CD4-positive, alpha-beta memory T cell (primary cell): Measurements from ENCODE around the gene RSPH9. TPM values are rescaled to one million over a fixed set of nuclear protein-coding genes. Genes with fewer than 3 reads are reported as not detected.
A peak's percentile ranks its signal among the peaks of the same experiment; 100 is the strongest.

ENCODE experiments used
- CTCF ChIA-PET: fragments of 350-600 bp; sonication (Branson Sonifier 250); formaldehyde crosslinking; loops from one replicate; lab custom pipeline; 2021; ENCODE audit warnings: inconsistent platforms; ENCODE audit not compliant: partially characterized antibody; lab: Charles Lee
- POLR2A ChIA-PET: fragments of 350-600 bp; sonication (Branson Sonifier 250); formaldehyde crosslinking; loops from one replicate; lab custom pipeline; 2021; ENCODE audit not compliant: partially characterized antibody; lab: Charles Lee
- DNase-seq, 5 donors: peaks; one replicate each; pipeline versions ENCODE4 v3.0.0 to v3.0.0-alpha.2; 2020 to 2022; ENCODE audit warnings: mixed read lengths in 1 of 5
- H3K27ac ChIP-seq: one replicate; pipeline ENCODE4 v1.7.0; 2013; ENCODE audit warnings: low read depth, low read length
- H3K27me3 ChIP-seq: 2 replicates; pipeline ENCODE4 v1.7.0; 2013; ENCODE audit warnings: mild to moderate bottlenecking, low read length, moderate library complexity; ENCODE audit not compliant: insufficient read depth
- H3K36me3 ChIP-seq: 2 replicates; pipeline ENCODE4 v1.7.0; 2013; ENCODE audit warnings: mild to moderate bottlenecking, low read length, moderate library complexity; ENCODE audit not compliant: insufficient read depth
- H3K4me1 ChIP-seq: 2 replicates; pipeline ENCODE4 v1.7.0; 2013; ENCODE audit warnings: mild to moderate bottlenecking, low read length, moderate library complexity; ENCODE audit not compliant: insufficient read depth
- H3K4me3 ChIP-seq, 2 donors: one replicate each; pipeline ENCODE4 v1.7.0; 2013; ENCODE audit warnings: low read length in 2 of 2, mild to moderate bottlenecking in 1 of 2
- H3K9me3 ChIP-seq, 2 donors: one replicate each; pipeline ENCODE4 v1.7.0; 2013; ENCODE audit warnings: low read length in 2 of 2, control low read depth in 1 of 2; ENCODE audit not compliant: control insufficient read depth in 1 of 2
- H3K27ac Mint-ChIP-seq, 7 donors: one replicate each; pipeline ENCODE4 v1.8.0; 2020 to 2021; ENCODE audit warnings: mixed read lengths in 7 of 7, mild to moderate bottlenecking in 6 of 7, inconsistent platforms in 3 of 7, moderate library complexity in 3 of 7
- H3K27me3 Mint-ChIP-seq, 2 donors: one replicate each; pipeline ENCODE4 v1.8.0; 2020 to 2021; ENCODE audit warnings: mixed read lengths in 2 of 2
- H3K36me3 Mint-ChIP-seq, 2 donors: one replicate each; pipeline ENCODE4 v1.8.0; 2020 to 2021; ENCODE audit warnings: mixed read lengths in 2 of 2, inconsistent platforms in 1 of 2, mild to moderate bottlenecking in 1 of 2
- H3K4me1 Mint-ChIP-seq, 4 donors: one replicate each; pipeline ENCODE4 v1.8.0; 2020 to 2021; ENCODE audit warnings: mixed read lengths in 4 of 4, mild to moderate bottlenecking in 1 of 4
- H3K4me3 Mint-ChIP-seq, 8 donors: one replicate each; pipeline ENCODE4 v1.8.0; 2020 to 2021; ENCODE audit warnings: mixed read lengths in 8 of 8, mild to moderate bottlenecking in 7 of 8, moderate library complexity in 6 of 8, inconsistent platforms in 3 of 8
- H3K9me3 Mint-ChIP-seq, 8 donors: one replicate each; pipeline ENCODE4 v1.8.0; 2020 to 2021; ENCODE audit warnings: mixed read lengths in 8 of 8, mild to moderate bottlenecking in 5 of 8, inconsistent platforms in 3 of 8, moderate library complexity in 1 of 8
- intact Hi-C: fragments of 100-400 bp; cut with micrococcal nuclease; formaldehyde crosslinking; loops from one replicate; pipeline ENCODE4 v1.15.1; 2023
- polyA plus RNA-seq, 2 donors: library from polyadenylated mRNA; unstranded; fragments of 300-500 nt; fragmentation: Illumina TruSeq; gene quantifications; one replicate each; pipeline ENCODE4 v1.2.3, GENCODE V29; 2021
- total RNA-seq, 2 experiments: library from RNA; stranded (reverse); gene quantifications; one replicate each; pipeline ENCODE4 v1.2.3, GENCODE V29; 2021

Gene RSPH9
- total and polyA plus RNA-seq, 4 experiments from 2014 or later, result 0.71 to 1.3 TPM; not detected in 2

DNA sequence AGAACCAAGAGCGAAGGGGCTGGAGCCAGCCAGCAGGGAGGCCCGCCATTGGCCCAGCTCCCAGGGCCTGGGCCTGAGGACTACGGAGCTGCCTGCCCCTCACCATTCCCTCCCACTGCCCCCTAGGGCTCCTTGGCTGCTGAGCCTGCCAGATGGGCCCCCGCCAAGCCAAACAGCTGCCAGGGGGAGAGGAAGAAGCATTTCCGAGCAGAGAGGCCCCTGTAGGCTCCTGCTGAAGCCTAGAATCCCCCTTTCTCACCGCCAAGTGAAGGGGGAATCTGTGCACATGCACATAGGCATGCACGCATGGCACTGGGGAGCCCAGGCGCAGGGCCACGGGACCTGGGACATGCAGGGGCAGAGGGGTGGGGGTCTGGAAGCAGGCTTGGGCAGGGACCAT lies 71.3 kb downstream of the RSPH9 start:
- no peak for DNase-seq
- Mint-ChIP-seq H3K27me3 (peaks cover 14% of the 10 kb centered on the region in 2 donors), H3K4me3 (no peak overlapping the region), H3K9me3 (no peaks in the 10 kb centered on the region), H3K27ac (no peak overlapping the region), H3K36me3 (no peaks in the 10 kb centered on the region), H3K4me1 (peaks cover 0 to 1% (median 0%) of the 10 kb centered on the region in 4 donors)
- Histone ChIP-seq H3K9me3 (no peaks in the 10 kb centered on the region), H3K27me3 (no peaks in the 10 kb centered on the region), H3K4me1 (no peaks in the 10 kb centered on the region), H3K4me3 (no peak overlapping the region), H3K36me3 (no peaks in the 10 kb centered on the region), H3K27ac (no peak overlapping the region)
- CTCF ChIA-PET, result no interaction called here
- POLR2A ChIA-PET, result no interaction called here
- intact Hi-C loops, result no loop called here

- Mint-ChIP-seq H3K4me1 (peaks cover 0 to 1% (median 0%) of the 10 kb centered on the region in 4 donors), H3K27ac (peak overlapping the region in 1 of 7 donors; percentile 30), H3K4me3 (no peak overlapping the region), H3K27me3 (peaks cover 4 to 7% of the 10 kb centered on the region in 2 donors), H3K9me3 (no peaks in the 10 kb centered on the region), H3K36me3 (no peaks in the 10 kb centered on the region)
- DNase-seq, result no peak
- POLR2A ChIA-PET, result no interaction called here
- H3K36me3 ChIP-seq, result no peaks in the 10 kb centered on the region
- H3K27ac ChIP-seq, result no peak overlapping the region
- no peak overlapping the region for H3K4me3 ChIP-seq
- no peaks in the 10 kb centered on the region for H3K9me3 ChIP-seq
- intact Hi-C loops, result no loop called here
- H3K4me1 ChIP-seq, result no peaks in the 10 kb centered on the region
- CTCF ChIA-PET, result no interaction called here
- H3K27me3 ChIP-seq, result no peaks in the 10 kb centered on the region
Observed at GRCh38 chr6:43717389-43717788, 72.6 kb downstream of the RSPH9 start.

GRCh38 chr6:43717822-43718221 lies 73.0 kb downstream of the RSPH9 start:
- H3K36me3 Mint-ChIP-seq, result no peaks in the 10 kb centered on the region
- DNase-seq, result no peak
- no peaks in the 10 kb centered on the region for H3K9me3 ChIP-seq
- ChIA-PET POLR2A (no interaction called here), CTCF (interaction anchor here (1.5 kb wide), 1 partner anchor 51 kb away, joined by 4 read pairs; no protein-coding TSS in a partner anchor)
- no peak overlapping the region for H3K4me3 Mint-ChIP-seq
- peaks cover 0 to 1% (median 0%) of the 10 kb centered on the region in 4 donors for H3K4me1 Mint-ChIP-seq
- H3K27me3 ChIP-seq, result no peaks in the 10 kb centered on the region
- no peaks in the 10 kb centered on the region for H3K4me1 ChIP-seq
- peaks cover 2 to 7% of the 10 kb centered on the region in 2 donors for H3K27me3 Mint-ChIP-seq
- intact Hi-C loops, result no loop called here
- no peak overlapping the region for H3K27ac Mint-ChIP-seq
- no peak overlapping the region for H3K27ac ChIP-seq
- H3K9me3 Mint-ChIP-seq, result no peaks in the 10 kb centered on the region
- H3K36me3 ChIP-seq, result no peaks in the 10 kb centered on the region
- no peak overlapping the region for H3K4me3 ChIP-seq

GRCh38 chr6:43718387-43719105 lies 73.7 kb downstream of the RSPH9 start:
- CTCF ChIA-PET, result interaction anchor here (1.0 to 4.5 kb wide), 5 partner anchors 17 to 359 kb away, joined by 3 to 25 read pairs (median 4); no protein-coding TSS in a partner anchor
- H3K4me1 ChIP-seq, result peaks cover under 1% of the 10 kb centered on the region
- DNase-seq, result no peak
- POLR2A ChIA-PET, result interaction anchor here (0.9 kb wide), 1 partner anchor 31 kb away, joined by 3 read pairs; the partner anchor contains the start of gene MRPS18A
- no peak overlapping the region for H3K27ac ChIP-seq
- H3K9me3 ChIP-seq, result no peaks in the 10 kb centered on the region
- H3K36me3 Mint-ChIP-seq, result no peaks in the 10 kb centered on the region
- H3K27ac Mint-ChIP-seq, result no peak overlapping the region
- no peaks in the 10 kb centered on the region for H3K9me3 Mint-ChIP-seq
- H3K27me3 ChIP-seq, result no peaks in the 10 kb centered on the region
- H3K27me3 Mint-ChIP-seq, result peaks cover 2 to 7% of the 10 kb centered on the region in 2 donors
- intact Hi-C loops, result no loop called here
- H3K4me3 Mint-ChIP-seq, result no peak overlapping the region
- H3K4me1 Mint-ChIP-seq, result peaks cover 0 to 6% (median 3%) of the 10 kb centered on the region in 4 donors
- H3K36me3 ChIP-seq, result no peaks in the 10 kb centered on the region
- H3K4me3 ChIP-seq, result no peak overlapping the region

GRCh38 chr6:43719511-43719910 lies 74.7 kb downstream of the RSPH9 start:
- Histone ChIP-seq H3K9me3 (no peaks in the 10 kb centered on the region), H3K36me3 (no peaks in the 10 kb centered on the region), H3K4me3 (no peak overlapping the region), H3K27ac (no peak overlapping the region), H3K4me1 (peaks cover 11% of the 10 kb centered on the region), H3K27me3 (no peaks in the 10 kb centered on the region)
- no peak overlapping the region for H3K4me3 Mint-ChIP-seq
- no peak for DNase-seq
- H3K36me3 Mint-ChIP-seq, result no peaks in the 10 kb centered on the region
- H3K27ac Mint-ChIP-seq, result no peak overlapping the region
- no peaks in the 10 kb centered on the region for H3K9me3 Mint-ChIP-seq
- H3K4me1 Mint-ChIP-seq, result peaks cover 7 to 15% (median 11%) of the 10 kb centered on the region in 4 donors
- peaks cover 2 to 5% of the 10 kb centered on the region in 2 donors for H3K27me3 Mint-ChIP-seq
- intact Hi-C loops, result no loop called here
- ChIA-PET CTCF (interaction anchor here (1.0 to 4.5 kb wide), 6 partner anchors 16 to 359 kb away, joined by 3 to 25 read pairs (median 4); no protein-coding TSS in a partner anchor), POLR2A (interaction anchor here (0.9 kb wide), 1 partner anchor 32 kb away, joined by 3 read pairs; the partner anchor contains the start of gene MRPS18A)

DNA sequence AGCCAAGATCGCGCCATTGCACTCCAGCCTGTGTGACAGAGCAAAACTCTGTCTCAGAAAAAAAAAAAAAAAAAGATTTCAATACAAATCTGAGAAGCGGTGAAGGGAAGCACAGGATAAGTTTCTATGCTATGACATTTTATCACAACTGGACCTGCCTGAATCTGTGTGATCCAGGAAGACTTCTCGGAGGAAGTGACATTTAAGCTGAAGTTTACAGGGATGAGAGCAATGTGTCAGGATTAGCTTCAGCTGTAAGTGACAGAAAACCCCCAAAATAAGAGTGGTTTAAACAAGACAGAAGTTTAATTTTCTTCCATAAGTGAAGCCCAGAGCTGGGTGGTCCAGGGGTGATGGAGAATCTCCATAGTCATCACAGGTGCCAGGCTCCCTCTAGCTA lies 76.2 kb downstream of the RSPH9 start:
- Histone ChIP-seq H3K9me3 (no peaks in the 10 kb centered on the region), H3K36me3 (no peaks in the 10 kb centered on the region), H3K27me3 (no peaks in the 10 kb centered on the region), H3K4me1 (peaks cover 25% of the 10 kb centered on the region), H3K27ac (no peak overlapping the region), H3K4me3 (no peak overlapping the region)
- no peak overlapping the region for H3K4me3 Mint-ChIP-seq
- H3K4me1 Mint-ChIP-seq, result peaks cover 18 to 30% (median 24%) of the 10 kb centered on the region in 4 donors
- POLR2A ChIA-PET, result interaction anchor here (1.4 kb wide), 1 partner anchor 49 kb away, joined by 3 read pairs; the partner anchor contains the start of gene VEGFA
- peaks cover 2 to 5% of the 10 kb centered on the region in 2 donors for H3K27me3 Mint-ChIP-seq
- H3K36me3 Mint-ChIP-seq, result no peaks in the 10 kb centered on the region
- intact Hi-C loops, result no loop called here
- CTCF ChIA-PET, result interaction anchor here (0.9 to 4.5 kb wide), 10 partner anchors 27 to 359 kb away, joined by 3 to 25 read pairs (median 4); partner anchors contain the start of gene MRPS18A
- no peaks in the 10 kb centered on the region for H3K9me3 Mint-ChIP-seq
- DNase-seq, result no peak
- H3K27ac Mint-ChIP-seq, result peak overlapping the region in 1 of 7 donors; percentile 29
